ENCODE results near the gene ATP8A2. TPM values are rescaled to one million over a fixed set of nuclear protein-coding genes. Genes with fewer than 3 reads are reported as not detected.

The ATP8A2 gene
- polyA plus RNA-seq, 1 donor from 2014 or later = 11.9 TPM

DNA sequence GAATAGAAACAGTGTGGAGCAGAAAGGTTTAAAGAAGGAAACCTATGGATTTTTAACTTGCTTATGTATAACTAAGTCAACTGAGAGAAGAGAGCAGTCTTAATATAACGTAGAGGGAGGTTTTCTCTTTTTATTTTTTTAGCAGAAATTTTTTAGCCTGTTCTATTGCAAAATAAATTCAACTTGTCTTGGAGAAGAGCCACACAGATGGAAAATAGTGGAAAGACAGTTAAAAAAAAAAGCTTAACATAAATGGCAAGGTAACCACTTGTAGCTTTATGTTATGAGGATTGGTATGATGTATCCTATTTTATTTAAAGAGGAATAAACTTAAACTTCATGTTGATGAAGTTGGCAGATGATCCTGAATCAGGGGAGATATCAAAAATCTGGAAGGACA is 367.6 kb downstream of the ATP8A2 start:
- H3K27ac ChIP-seq (ENCODE audit: low read length) = no peak overlapping the region
- no peaks in the 10 kb centered on the region for H3K9me2 ChIP-seq (ENCODE audit: insufficient read depth, low read length)
- no peaks in the 10 kb centered on the region for H3K79me2 ChIP-seq (replicated peaks; ENCODE audit: insufficient read depth, low read length)
- no peaks in the 10 kb centered on the region for H3K9me3 ChIP-seq (ENCODE audit: low read length)
- H3K9ac ChIP-seq (ENCODE audit: low read length) = no peak overlapping the region
- H2AFZ ChIP-seq (ENCODE audit: low read depth, low read length) = no peak overlapping the region
- H3F3A ChIP-seq (ENCODE audit: insufficient read depth, low read length, poor library complexity, severe bottlenecking) = no peaks in the 10 kb centered on the region
- H3K36me3 ChIP-seq (ENCODE audit: insufficient read depth, low read length) = no peaks in the 10 kb centered on the region
- H3K4me3 ChIP-seq (ENCODE audit: low read length) = no peak overlapping the region
- H4K20me1 ChIP-seq (ENCODE audit: insufficient read depth) = no peaks in the 10 kb centered on the region
- TF ChIP-seq, protein P1, sequence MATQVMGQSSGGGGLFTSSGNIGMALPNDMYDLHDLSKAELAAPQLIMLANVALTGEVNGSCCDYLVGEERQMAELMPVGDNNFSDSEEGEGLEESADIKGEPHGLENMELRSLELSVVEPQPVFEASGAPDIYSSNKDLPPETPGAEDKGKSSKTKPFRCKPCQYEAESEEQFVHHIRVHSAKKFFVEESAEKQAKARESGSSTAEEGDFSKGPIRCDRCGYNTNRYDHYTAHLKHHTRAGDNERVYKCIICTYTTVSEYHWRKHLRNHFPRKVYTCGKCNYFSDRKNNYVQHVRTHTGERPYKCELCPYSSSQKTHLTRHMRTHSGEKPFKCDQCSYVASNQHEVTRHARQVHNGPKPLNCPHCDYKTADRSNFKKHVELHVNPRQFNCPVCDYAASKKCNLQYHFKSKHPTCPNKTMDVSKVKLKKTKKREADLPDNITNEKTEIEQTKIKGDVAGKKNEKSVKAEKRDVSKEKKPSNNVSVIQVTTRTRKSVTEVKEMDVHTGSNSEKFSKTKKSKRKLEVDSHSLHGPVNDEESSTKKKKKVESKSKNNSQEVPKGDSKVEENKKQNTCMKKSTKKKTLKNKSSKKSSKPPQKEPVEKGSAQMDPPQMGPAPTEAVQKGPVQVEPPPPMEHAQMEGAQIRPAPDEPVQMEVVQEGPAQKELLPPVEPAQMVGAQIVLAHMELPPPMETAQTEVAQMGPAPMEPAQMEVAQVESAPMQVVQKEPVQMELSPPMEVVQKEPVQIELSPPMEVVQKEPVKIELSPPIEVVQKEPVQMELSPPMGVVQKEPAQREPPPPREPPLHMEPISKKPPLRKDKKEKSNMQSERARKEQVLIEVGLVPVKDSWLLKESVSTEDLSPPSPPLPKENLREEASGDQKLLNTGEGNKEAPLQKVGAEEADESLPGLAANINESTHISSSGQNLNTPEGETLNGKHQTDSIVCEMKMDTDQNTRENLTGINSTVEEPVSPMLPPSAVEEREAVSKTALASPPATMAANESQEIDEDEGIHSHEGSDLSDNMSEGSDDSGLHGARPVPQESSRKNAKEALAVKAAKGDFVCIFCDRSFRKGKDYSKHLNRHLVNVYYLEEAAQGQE (IDR thresholded peaks at IDR 0.05; ENCODE audit: borderline replicate concordance) = no peak
- TF ChIP-seq TAF1 (IDR thresholded peaks at IDR 0.05; ENCODE audit: low read depth) = no peak
- no peak for TF ChIP-seq MXI1 (conservative IDR thresholded peaks at IDR 0.05; ENCODE audit: poor library complexity, severe bottlenecking)
- TF ChIP-seq, protein P2, sequence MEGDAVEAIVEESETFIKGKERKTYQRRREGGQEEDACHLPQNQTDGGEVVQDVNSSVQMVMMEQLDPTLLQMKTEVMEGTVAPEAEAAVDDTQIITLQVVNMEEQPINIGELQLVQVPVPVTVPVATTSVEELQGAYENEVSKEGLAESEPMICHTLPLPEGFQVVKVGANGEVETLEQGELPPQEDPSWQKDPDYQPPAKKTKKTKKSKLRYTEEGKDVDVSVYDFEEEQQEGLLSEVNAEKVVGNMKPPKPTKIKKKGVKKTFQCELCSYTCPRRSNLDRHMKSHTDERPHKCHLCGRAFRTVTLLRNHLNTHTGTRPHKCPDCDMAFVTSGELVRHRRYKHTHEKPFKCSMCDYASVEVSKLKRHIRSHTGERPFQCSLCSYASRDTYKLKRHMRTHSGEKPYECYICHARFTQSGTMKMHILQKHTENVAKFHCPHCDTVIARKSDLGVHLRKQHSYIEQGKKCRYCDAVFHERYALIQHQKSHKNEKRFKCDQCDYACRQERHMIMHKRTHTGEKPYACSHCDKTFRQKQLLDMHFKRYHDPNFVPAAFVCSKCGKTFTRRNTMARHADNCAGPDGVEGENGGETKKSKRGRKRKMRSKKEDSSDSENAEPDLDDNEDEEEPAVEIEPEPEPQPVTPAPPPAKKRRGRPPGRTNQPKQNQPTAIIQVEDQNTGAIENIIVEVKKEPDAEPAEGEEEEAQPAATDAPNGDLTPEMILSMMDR (IDR thresholded peaks at IDR 0.05; ENCODE audit: poor library complexity, severe bottlenecking) = no peak
- TF ChIP-seq EP300 (conservative IDR thresholded peaks at IDR 0.05; ENCODE audit: poor library complexity, severe bottlenecking) = no peak
- no peak for TF ChIP-seq SMC3 (conservative IDR thresholded peaks at IDR 0.05; ENCODE audit: poor library complexity)
- TF ChIP-seq RAD21 (conservative IDR thresholded peaks at IDR 0.05) = no peak
- TF ChIP-seq EZH2 (IDR thresholded peaks at IDR 0.05; ENCODE audit: borderline replicate concordance, insufficient read depth, low read length, poor library complexity, severe bottlenecking) = no peak
- no peak for TF ChIP-seq POLR2AphosphoS5 (IDR thresholded peaks at IDR 0.05)
- no peaks in the 10 kb centered on the region for H3K27me3 ChIP-seq (ENCODE audit: insufficient read depth, low read depth, low read length)
- H3K4me2 ChIP-seq (ENCODE audit: low read length) = no peak overlapping the region

DNA sequence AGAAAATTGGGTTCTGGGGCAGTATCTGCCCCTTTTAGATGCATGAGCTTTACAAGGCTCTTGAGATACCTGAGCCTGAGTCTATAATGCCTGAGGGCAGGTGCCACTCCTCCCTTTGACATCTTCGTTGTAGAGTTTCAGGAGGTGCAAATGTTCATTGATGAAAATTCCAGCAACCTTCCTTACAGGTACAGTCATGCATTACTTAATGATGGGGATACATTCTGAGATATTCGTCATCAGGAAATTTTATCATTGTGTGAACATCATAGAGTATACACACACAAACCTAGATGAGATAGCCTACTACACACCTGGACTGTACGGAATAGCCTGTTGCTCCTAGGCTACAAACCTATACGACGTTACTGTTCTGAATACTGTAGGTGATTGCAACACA is 370.0 kb downstream of the ATP8A2 start:
- Histone ChIP-seq H3K27me3 (ENCODE audit: insufficient read depth, low read depth, low read length) (no peaks in the 10 kb centered on the region), H3K4me3 (ENCODE audit: low read length) (no peak overlapping the region), H3K36me3 (ENCODE audit: insufficient read depth, low read length) (no peaks in the 10 kb centered on the region), H3K9ac (ENCODE audit: low read length) (no peak overlapping the region), H3K27ac (ENCODE audit: low read length) (no peak overlapping the region), H2AFZ (ENCODE audit: low read depth, low read length) (no peak overlapping the region), H4K20me1 (ENCODE audit: insufficient read depth) (no peaks in the 10 kb centered on the region), H3K9me2 (ENCODE audit: insufficient read depth, low read length) (no peaks in the 10 kb centered on the region), H3F3A (ENCODE audit: insufficient read depth, low read length, poor library complexity, severe bottlenecking) (no peaks in the 10 kb centered on the region), H3K4me2 (ENCODE audit: low read length) (no peak overlapping the region), H3K9me3 (ENCODE audit: low read length) (no peaks in the 10 kb centered on the region), H3K79me2 (replicated peaks; ENCODE audit: insufficient read depth, low read length) (no peaks in the 10 kb centered on the region)
- TF ChIP-seq TAF1 (IDR thresholded peaks at IDR 0.05; ENCODE audit: low read depth) = no peak
- no peak for TF ChIP-seq EZH2 (IDR thresholded peaks at IDR 0.05; ENCODE audit: borderline replicate concordance, insufficient read depth, low read length, poor library complexity, severe bottlenecking)
- TF ChIP-seq EP300 (conservative IDR thresholded peaks at IDR 0.05; ENCODE audit: poor library complexity, severe bottlenecking) = no peak
- TF ChIP-seq MXI1 (conservative IDR thresholded peaks at IDR 0.05; ENCODE audit: poor library complexity, severe bottlenecking) = no peak
- no peak for TF ChIP-seq POLR2AphosphoS5 (IDR thresholded peaks at IDR 0.05)
- TF ChIP-seq SMC3 (conservative IDR thresholded peaks at IDR 0.05; ENCODE audit: poor library complexity) = no peak
- TF ChIP-seq, protein P1 (IDR thresholded peaks at IDR 0.05; ENCODE audit: borderline replicate concordance) = no peak
- TF ChIP-seq, protein P2 (IDR thresholded peaks at IDR 0.05; ENCODE audit: poor library complexity, severe bottlenecking) = no peak
- TF ChIP-seq RAD21 (conservative IDR thresholded peaks at IDR 0.05) = no peak
